ENCODE measurements around the gene CABCOCO1. TPM values are rescaled to one million over a fixed set of nuclear protein-coding genes. Genes with fewer than 3 reads are reported as not detected.

The CABCOCO1 gene
- total and polyA plus RNA-seq, 9 of the 15 experiments (the other 6 are each of a cell fraction or from before 2014, with no cell fraction given) = 0.04 TPM; not detected in 8

DNA sequence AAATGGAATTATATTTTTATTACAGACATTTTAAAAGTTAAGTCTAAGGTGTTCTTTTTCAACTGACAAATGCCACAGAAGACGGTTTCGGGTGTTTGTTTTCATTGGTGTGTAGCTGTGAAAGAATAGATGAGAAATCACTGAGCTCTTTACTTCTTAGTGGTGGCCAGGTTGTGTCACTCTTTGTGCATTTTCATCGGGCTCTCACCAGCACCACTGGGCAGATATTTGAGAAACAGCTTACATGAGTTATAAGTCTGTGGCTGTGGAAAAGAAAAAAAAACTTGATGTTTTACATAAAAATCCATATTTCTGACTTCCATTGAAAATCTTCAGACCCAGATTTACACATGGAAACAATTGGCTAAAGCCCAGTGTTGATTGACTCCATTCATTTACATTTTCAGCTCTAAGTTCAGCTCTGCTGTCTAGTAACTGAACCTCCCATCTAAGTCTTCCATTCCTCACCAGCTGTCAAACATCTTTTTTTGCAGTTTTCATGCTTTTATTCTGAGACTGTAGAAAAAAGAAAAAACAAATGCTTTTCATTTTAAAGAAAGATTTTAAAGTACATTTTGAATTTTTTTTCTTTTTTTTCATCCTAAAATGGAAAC, 22.3 kb downstream of the CABCOCO1 start:
- no peaks in the 10 kb centered on the region for H4K20me1 ChIP-seq (replicated peaks; ENCODE audit: control insufficient read depth, insufficient read depth, low read length)
- ATAC-seq (peak; percentile 29; the same call in 2 of the 3 replicates), FAIRE-seq (no peak), DNase-seq (ENCODE audit: extremely low read depth in 1 of 4, low spot score in 3 of 4) (no peak)
- no peak overlapping the region for H3K9ac ChIP-seq (ENCODE audit: insufficient read depth in 1 of 2, low read depth in 2 of 2, low read length in 2 of 2)
- in situ Hi-C loops (cut with MboI) = no loop called here
- POLR2A ChIA-PET = interaction anchor here (0.5 kb wide), 1 partner anchor 39 kb away, joined by 3 read pairs; no protein-coding TSS in a partner anchor
- no peaks in the 10 kb centered on the region for H3K36me3 ChIP-seq (ENCODE audit: control insufficient read depth, insufficient read depth, low read length)
- BruUV-seq (replicated peaks) = no TSS peak
- H3K4me3 ChIP-seq = no peak overlapping the region
- H3K79me2 ChIP-seq (ENCODE audit: control insufficient read depth, insufficient read depth, low read length) = no peaks in the 10 kb centered on the region
- H3K27ac ChIP-seq (ENCODE audit: extremely low read depth, low read depth, low read length) = no peak overlapping the region
- no peak overlapping the region for H3K4me2 ChIP-seq (ENCODE audit: insufficient read depth, low read length)
- intact Hi-C loops (cut with micrococcal nuclease) = no loop called here
- H3K4me1 ChIP-seq (replicated peaks in 1 of 2; ENCODE audit: control insufficient read depth in 2 of 2, insufficient read depth in 2 of 2, low read length in 2 of 2) = no peaks in the 10 kb centered on the region
- no peak overlapping the region for H2AFZ ChIP-seq (ENCODE audit: low read depth, low read length)
- no peaks in the 10 kb centered on the region for H3K27me3 ChIP-seq (ENCODE audit: control insufficient read depth in 2 of 2, insufficient read depth in 2 of 2, low read length in 2 of 2)
- 33% methylated on average over 3 of the region's 3 CpGs for WGBS (ENCODE audit: insufficient coverage, low coverage, missing lambda C conversion rate)
- CTCF ChIA-PET (ENCODE audit: low intra/inter-chr PET ratio) = no interaction called here
- H3K9me1 ChIP-seq (ENCODE audit: control insufficient read depth, insufficient read depth, low read length) = no peaks in the 10 kb centered on the region
- H3K9me3 ChIP-seq (replicated peaks; ENCODE audit: control insufficient read depth, insufficient read depth, low read depth, low read length) = no peaks in the 10 kb centered on the region
- TF ChIP-seq MYNN (IDR thresholded peaks at IDR 0.05) = no peak
- TF ChIP-seq MYNN (CRISPR knock-in tag; IDR thresholded peaks at IDR 0.05) = no peak
- TF ChIP-seq POLR2A (conservative IDR thresholded peaks at IDR 0.05) = no peak
- TF ChIP-seq ZNF551 (CRISPR knock-in tag; IDR thresholded peaks at IDR 0.05) = no peak
- TF ChIP-seq FUS (optimal IDR thresholded peaks at IDR 0.05; ENCODE audit: low read depth, low read length) = no peak
- TF ChIP-seq TAF1 (IDR thresholded peaks at IDR 0.05; ENCODE audit: control insufficient read depth, extremely low read depth, insufficient read depth, low read length, severe bottlenecking) = no peak
- TF ChIP-seq, protein P1, sequence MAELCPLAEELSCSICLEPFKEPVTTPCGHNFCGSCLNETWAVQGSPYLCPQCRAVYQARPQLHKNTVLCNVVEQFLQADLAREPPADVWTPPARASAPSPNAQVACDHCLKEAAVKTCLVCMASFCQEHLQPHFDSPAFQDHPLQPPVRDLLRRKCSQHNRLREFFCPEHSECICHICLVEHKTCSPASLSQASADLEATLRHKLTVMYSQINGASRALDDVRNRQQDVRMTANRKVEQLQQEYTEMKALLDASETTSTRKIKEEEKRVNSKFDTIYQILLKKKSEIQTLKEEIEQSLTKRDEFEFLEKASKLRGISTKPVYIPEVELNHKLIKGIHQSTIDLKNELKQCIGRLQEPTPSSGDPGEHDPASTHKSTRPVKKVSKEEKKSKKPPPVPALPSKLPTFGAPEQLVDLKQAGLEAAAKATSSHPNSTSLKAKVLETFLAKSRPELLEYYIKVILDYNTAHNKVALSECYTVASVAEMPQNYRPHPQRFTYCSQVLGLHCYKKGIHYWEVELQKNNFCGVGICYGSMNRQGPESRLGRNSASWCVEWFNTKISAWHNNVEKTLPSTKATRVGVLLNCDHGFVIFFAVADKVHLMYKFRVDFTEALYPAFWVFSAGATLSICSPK (IDR thresholded peaks at IDR 0.05; ENCODE audit: borderline replicate concordance) = no peak
- TF ChIP-seq, protein P2, sequence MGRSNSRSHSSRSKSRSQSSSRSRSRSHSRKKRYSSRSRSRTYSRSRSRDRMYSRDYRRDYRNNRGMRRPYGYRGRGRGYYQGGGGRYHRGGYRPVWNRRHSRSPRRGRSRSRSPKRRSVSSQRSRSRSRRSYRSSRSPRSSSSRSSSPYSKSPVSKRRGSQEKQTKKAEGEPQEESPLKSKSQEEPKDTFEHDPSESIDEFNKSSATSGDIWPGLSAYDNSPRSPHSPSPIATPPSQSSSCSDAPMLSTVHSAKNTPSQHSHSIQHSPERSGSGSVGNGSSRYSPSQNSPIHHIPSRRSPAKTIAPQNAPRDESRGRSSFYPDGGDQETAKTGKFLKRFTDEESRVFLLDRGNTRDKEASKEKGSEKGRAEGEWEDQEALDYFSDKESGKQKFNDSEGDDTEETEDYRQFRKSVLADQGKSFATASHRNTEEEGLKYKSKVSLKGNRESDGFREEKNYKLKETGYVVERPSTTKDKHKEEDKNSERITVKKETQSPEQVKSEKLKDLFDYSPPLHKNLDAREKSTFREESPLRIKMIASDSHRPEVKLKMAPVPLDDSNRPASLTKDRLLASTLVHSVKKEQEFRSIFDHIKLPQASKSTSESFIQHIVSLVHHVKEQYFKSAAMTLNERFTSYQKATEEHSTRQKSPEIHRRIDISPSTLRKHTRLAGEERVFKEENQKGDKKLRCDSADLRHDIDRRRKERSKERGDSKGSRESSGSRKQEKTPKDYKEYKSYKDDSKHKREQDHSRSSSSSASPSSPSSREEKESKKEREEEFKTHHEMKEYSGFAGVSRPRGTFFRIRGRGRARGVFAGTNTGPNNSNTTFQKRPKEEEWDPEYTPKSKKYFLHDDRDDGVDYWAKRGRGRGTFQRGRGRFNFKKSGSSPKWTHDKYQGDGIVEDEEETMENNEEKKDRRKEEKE (IDR thresholded peaks at IDR 0.05; ENCODE audit: borderline replicate concordance in 1 of 2, control insufficient read depth in 1 of 2, low read depth in 2 of 2, low read length in 1 of 2) = no peak
- TF ChIP-seq TRIM24 (IDR thresholded peaks at IDR 0.05) = no peak
- TF ChIP-seq POLR2B (IDR thresholded peaks at IDR 0.05; ENCODE audit: low read depth, partially characterized antibody) = no peak
- no peak for TF ChIP-seq PHF20 (IDR thresholded peaks at IDR 0.05; ENCODE audit: partially characterized antibody)
- TF ChIP-seq BHLHE40 (IDR thresholded peaks at IDR 0.05; ENCODE audit: low read length) = no peak
- TF ChIP-seq TEAD2 (tag; IDR thresholded peaks at IDR 0.05) = no peak
- TF ChIP-seq CREBBP (IDR thresholded peaks at IDR 0.05; ENCODE audit: low read depth, low read length) = no peak
- no peak for TF ChIP-seq CREM (IDR thresholded peaks at IDR 0.05; ENCODE audit: low read depth)
- TF ChIP-seq ZBTB17 (CRISPR knock-in tag; IDR thresholded peaks at IDR 0.05) = no peak

Data from K562 (cell line).